T-helper 2 cell treated with Interferon-gamma antibody and Interleukin-4, amounts not matched to agents 5 μg/mL and 100 μg/mL, for 36 hours (primary cell): ENCODE measurements around the gene LAMA2.

Source experiments
- DNase-seq: peaks from one replicate; pipeline ENCODE4 v3.0.0; 2021; ENCODE audit warnings: low spot score
- H3K27ac Mint-ChIP-seq: one replicate; pipeline ENCODE4 v1.8.0; 2021; ENCODE audit warnings: mild to moderate bottlenecking, mixed read lengths
- H3K27me3 Mint-ChIP-seq: one replicate; pipeline ENCODE4 v1.8.0; 2021; ENCODE audit warnings: low read depth, mixed read lengths
- H3K36me3 Mint-ChIP-seq: one replicate; pipeline ENCODE4 v1.8.0; 2021; ENCODE audit warnings: low read depth, mixed read lengths
- H3K4me1 Mint-ChIP-seq: one replicate; pipeline ENCODE4 v1.8.0; 2021; ENCODE audit warnings: low read depth, mixed read lengths
- H3K4me3 Mint-ChIP-seq: one replicate; pipeline ENCODE4 v1.8.0; 2022; ENCODE audit warnings: mild to moderate bottlenecking, moderate library complexity, mixed read lengths
- H3K9me3 Mint-ChIP-seq: one replicate; pipeline ENCODE4 v1.8.0; 2021; ENCODE audit warnings: mixed read lengths

LAMA2 gene

GRCh38 chr6:129007701-129008373 lies 124.9 kb downstream of the LAMA2 start:
- Mint-ChIP-seq H3K9me3 (no peaks in the 10 kb centered on the region), H3K4me1 (no peaks in the 10 kb centered on the region), H3K36me3 (no peaks in the 10 kb centered on the region), H3K4me3 (no peak overlapping the region), H3K27ac (no peak overlapping the region), H3K27me3 (no peaks in the 10 kb centered on the region)
- no peak for DNase-seq

DNA sequence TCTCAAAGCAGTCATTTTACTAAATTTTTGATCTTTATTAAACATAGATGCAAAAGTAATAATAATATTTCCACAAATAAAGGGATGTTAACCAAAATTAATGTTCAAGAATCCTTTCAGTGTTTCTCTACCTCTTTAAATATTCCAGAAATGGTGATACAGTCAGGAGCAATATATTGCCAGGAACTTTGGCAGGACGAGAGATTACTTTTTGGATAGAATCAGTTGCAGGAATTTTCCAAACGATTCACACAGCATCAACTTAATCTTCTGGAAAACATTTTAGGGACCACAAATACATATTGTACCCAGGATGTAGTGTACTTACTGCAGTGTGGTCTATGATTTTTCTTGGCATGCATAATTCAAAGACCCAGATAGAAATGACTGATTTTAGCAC lies 125.7 kb downstream of the LAMA2 start:
- Mint-ChIP-seq H3K36me3 (no peaks in the 10 kb centered on the region), H3K4me3 (no peak overlapping the region), H3K4me1 (no peaks in the 10 kb centered on the region), H3K9me3 (no peaks in the 10 kb centered on the region), H3K27ac (no peak overlapping the region), H3K27me3 (no peaks in the 10 kb centered on the region)
- no peak for DNase-seq

DNA sequence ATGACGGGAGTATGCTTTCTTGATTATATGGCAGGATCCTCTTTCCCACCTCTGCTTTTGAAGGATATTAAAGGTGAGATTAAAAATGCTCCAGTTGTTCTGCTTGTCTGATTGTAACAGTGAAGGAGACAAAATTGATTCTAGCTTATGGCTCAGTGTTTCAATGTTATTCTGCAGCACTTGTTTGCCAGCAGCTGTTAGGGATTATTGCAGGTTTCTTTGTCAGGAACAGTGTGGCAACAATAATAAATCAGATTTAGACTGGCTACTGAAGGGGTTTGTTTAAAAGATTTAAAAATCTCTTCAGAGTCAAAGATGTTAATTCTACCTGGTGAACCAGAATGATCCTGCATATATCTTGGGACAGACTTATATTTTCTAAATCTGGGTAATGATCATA lies 126.9 kb downstream of the LAMA2 start:
- Mint-ChIP-seq H3K9me3 (no peaks in the 10 kb centered on the region), H3K4me3 (no peak overlapping the region), H3K27ac (no peak overlapping the region), H3K27me3 (no peaks in the 10 kb centered on the region), H3K4me1 (no peaks in the 10 kb centered on the region), H3K36me3 (no peaks in the 10 kb centered on the region)
- no peak for DNase-seq

- no peak for DNase-seq
- Mint-ChIP-seq H3K9me3 (no peaks in the 10 kb centered on the region), H3K4me3 (no peak overlapping the region), H3K27ac (no peak overlapping the region), H3K4me1 (no peaks in the 10 kb centered on the region), H3K36me3 (no peaks in the 10 kb centered on the region), H3K27me3 (no peaks in the 10 kb centered on the region)
These were observed 131.4 kb downstream of the LAMA2 start for GRCh38 chr6:129014302-129014701.

DNA sequence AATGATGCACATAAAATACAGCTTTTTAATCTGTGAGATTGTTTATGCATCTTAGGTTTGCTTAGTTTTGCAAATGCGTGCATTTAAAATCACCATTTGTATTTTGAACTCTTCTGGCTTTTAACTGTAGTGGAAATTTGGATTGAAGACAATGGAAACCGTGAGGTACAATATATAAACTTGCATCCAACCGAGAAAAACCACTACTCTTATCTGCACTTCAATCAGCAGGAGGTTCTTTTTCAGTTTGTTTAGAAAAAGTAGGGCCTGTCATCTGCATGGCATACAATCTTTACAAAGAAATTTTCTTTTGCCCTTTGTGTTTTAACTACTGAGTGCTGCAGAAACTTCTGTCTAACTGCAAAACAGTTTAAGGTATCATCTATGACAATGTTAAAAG lies 132.8 kb downstream of the LAMA2 start:
- Mint-ChIP-seq H3K36me3 (no peaks in the 10 kb centered on the region), H3K9me3 (no peaks in the 10 kb centered on the region), H3K27ac (no peak overlapping the region), H3K4me1 (no peaks in the 10 kb centered on the region), H3K4me3 (no peak overlapping the region), H3K27me3 (no peaks in the 10 kb centered on the region)
- DNase-seq: no peak

DNA sequence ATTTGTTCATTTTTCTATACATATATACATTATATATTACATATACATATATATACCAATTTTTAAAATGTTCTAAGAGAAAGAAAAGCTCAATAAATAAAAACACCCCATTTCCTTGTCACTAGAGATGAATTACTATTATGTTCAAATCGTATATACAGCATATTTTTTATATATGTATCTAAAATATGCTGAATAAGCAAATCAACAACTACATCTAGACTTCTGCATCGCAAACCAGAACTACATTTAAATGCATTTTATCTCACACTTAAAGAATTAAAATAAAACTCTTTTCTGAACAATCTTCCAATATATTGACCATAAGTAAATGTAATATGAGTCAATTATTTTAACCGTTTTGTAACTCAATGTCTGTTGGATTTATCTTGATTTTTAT lies 133.9 kb downstream of the LAMA2 start:
- Mint-ChIP-seq H3K9me3 (no peaks in the 10 kb centered on the region), H3K4me1 (no peaks in the 10 kb centered on the region), H3K27me3 (no peaks in the 10 kb centered on the region), H3K27ac (no peak overlapping the region), H3K36me3 (no peaks in the 10 kb centered on the region), H3K4me3 (no peak overlapping the region)
- DNase-seq: no peak

DNA sequence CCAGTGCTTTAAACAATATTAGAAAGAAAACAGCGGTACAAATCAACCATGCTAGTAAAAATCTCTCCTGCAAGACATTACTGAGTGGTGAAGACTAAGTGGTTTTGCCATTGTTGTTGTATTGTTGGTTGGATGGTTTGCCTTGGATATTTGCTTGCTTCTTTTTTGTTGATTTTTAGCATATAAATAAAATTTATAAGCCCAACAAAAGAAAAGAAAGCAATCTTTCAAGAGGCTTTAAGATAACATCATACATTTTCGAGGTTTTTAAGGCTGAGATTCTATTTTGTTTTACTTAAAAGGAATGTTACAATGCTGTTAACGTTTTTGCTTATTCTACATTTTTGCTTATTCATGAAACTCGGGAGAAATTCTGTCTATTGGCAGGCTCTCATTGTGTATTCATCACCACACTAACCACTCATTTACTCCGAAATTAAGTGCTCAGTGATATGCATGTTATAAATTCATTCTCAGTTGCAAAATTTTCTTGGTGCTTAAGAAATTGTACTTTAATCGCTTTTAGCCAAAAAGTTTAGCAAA lies 139.1 kb downstream of the LAMA2 start:
- no peak overlapping the region for H3K4me3 Mint-ChIP-seq
- H3K9me3 Mint-ChIP-seq: no peaks in the 10 kb centered on the region
- no peaks in the 10 kb centered on the region for H3K4me1 Mint-ChIP-seq
- H3K27ac Mint-ChIP-seq: no peak overlapping the region
- DNase-seq: no peak
- no peaks in the 10 kb centered on the region for H3K27me3 Mint-ChIP-seq
- H3K36me3 Mint-ChIP-seq: no peaks in the 10 kb centered on the region

GRCh38 chr6:129026601-129027000 lies 143.7 kb downstream of the LAMA2 start:
- Mint-ChIP-seq H3K4me1 (no peaks in the 10 kb centered on the region), H3K36me3 (no peaks in the 10 kb centered on the region), H3K27me3 (no peaks in the 10 kb centered on the region)

GRCh38 chr6:129029778-129030177 lies 146.8 kb downstream of the LAMA2 start:
- no peaks in the 10 kb centered on the region for H3K9me3 Mint-ChIP-seq
- no peak overlapping the region for H3K27ac Mint-ChIP-seq
- DNase-seq: no peak
- no peaks in the 10 kb centered on the region for H3K27me3 Mint-ChIP-seq
- H3K4me3 Mint-ChIP-seq: no peak overlapping the region
- H3K36me3 Mint-ChIP-seq: no peaks in the 10 kb centered on the region
- no peaks in the 10 kb centered on the region for H3K4me1 Mint-ChIP-seq

More at GRCh38 chr6:129026601-129027000, 143.7 kb downstream of the LAMA2 start:
- Mint-ChIP-seq H3K4me3 (no peak overlapping the region), H3K9me3 (no peaks in the 10 kb centered on the region), H3K27ac (no peak overlapping the region)
- DNase-seq: no peak

DNA sequence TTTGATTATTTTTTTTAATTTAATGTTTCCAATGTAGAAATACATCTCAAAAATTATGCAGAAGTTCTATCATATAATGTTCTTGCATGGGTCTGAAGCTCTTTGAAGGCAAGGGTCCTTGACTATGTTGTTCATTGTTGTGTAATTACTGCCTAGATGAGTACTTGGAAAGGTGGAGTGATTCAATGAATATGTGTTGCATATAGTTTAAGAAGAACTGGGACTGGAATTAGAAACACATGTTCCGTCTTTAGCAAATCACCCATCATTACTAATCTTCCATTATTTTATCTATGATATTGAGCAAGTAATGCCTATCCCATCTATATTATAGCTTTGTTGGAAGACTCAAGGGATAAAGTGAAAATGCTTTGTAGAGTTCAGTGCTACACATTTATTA lies 147.3 kb downstream of the LAMA2 start:
- Mint-ChIP-seq H3K27me3 (no peaks in the 10 kb centered on the region), H3K9me3 (no peaks in the 10 kb centered on the region), H3K4me1 (no peaks in the 10 kb centered on the region), H3K27ac (no peak overlapping the region), H3K36me3 (no peaks in the 10 kb centered on the region), H3K4me3 (no peak overlapping the region)
- DNase-seq: no peak

DNA sequence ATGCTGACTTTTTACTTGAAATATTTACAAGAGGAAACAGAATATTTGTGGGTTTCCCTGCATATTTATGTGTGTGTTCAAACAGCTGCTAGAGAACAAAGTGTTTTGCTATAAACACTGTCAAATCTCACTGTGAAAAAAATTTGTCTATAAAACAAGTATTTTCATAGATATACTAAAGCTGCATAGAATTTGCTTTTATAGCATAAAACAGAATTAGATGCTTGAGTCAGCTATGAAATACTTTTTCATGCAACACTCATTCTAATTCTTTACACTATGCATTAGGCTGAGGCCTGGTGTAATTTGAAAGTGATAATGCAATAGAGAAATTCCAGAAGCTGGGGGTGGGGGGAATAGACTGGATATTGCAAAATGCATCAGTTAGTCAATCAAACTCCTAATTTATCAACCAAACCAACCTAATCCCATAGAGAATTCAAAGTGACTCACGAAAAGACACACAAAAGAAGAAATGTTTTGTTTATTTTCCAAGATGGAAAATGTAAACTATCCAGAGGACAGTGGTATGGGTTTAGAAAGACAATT lies 148.2 kb downstream of the LAMA2 start:
- Mint-ChIP-seq H3K4me3 (no peak overlapping the region), H3K9me3 (no peaks in the 10 kb centered on the region), H3K27me3 (no peaks in the 10 kb centered on the region), H3K4me1 (no peaks in the 10 kb centered on the region), H3K27ac (no peak overlapping the region), H3K36me3 (no peaks in the 10 kb centered on the region)
- DNase-seq: no peak

- Mint-ChIP-seq H3K4me3 (no peak overlapping the region), H3K9me3 (no peaks in the 10 kb centered on the region), H3K4me1 (no peaks in the 10 kb centered on the region), H3K27me3 (no peaks in the 10 kb centered on the region), H3K36me3 (no peaks in the 10 kb centered on the region), H3K27ac (no peak overlapping the region)
- no peak for DNase-seq
These were observed 149.7 kb downstream of the LAMA2 start for GRCh38 chr6:129032602-129033001.

DNA sequence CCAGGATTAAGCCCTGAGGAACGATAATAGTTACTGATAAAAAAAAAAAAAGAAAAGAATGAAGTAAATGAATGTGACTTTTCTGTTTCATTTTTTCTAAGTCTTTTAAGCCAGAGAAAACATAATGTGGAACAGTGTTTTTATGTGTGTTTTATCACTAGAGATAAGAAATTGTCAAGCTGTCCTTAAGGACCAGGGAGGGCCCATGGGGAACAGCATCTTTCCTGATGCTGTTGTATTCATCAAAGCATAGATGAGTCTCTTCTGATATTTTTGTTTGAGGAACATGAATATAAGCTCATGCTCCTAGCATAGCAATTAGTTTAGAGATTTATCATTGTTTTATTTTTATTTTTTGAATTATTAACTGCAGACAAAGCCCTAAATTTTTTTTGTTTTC lies 150.2 kb downstream of the LAMA2 start:
- no peaks in the 10 kb centered on the region for H3K36me3 Mint-ChIP-seq
- H3K4me3 Mint-ChIP-seq: no peak overlapping the region
- no peak for DNase-seq
- no peaks in the 10 kb centered on the region for H3K27me3 Mint-ChIP-seq
- H3K27ac Mint-ChIP-seq: no peak overlapping the region
- H3K9me3 Mint-ChIP-seq: no peaks in the 10 kb centered on the region
- H3K4me1 Mint-ChIP-seq: no peaks in the 10 kb centered on the region

DNA sequence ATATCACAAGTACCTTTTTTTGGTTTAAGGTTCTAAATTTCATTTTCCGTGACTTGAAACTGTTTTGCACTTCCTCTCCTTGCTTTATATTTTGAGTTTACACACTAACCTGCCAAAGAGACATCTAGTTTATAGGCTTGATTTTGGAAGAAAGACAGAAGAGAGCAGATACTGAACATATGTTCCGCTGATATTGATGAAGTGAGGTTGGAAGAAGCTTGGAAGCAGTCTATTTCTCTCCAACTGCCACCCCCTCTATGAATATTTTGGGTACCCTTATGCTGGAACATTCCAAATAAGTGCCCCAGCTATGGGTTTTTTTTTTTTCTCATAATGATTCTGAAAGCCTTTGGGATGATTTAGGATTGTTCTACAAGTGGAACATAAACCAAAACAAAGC lies 150.6 kb downstream of the LAMA2 start:
- H3K4me3 Mint-ChIP-seq: no peak overlapping the region
- no peaks in the 10 kb centered on the region for H3K27me3 Mint-ChIP-seq
- DNase-seq: no peak
- no peak overlapping the region for H3K27ac Mint-ChIP-seq
- no peaks in the 10 kb centered on the region for H3K36me3 Mint-ChIP-seq
- no peaks in the 10 kb centered on the region for H3K4me1 Mint-ChIP-seq
- no peaks in the 10 kb centered on the region for H3K9me3 Mint-ChIP-seq

DNA sequence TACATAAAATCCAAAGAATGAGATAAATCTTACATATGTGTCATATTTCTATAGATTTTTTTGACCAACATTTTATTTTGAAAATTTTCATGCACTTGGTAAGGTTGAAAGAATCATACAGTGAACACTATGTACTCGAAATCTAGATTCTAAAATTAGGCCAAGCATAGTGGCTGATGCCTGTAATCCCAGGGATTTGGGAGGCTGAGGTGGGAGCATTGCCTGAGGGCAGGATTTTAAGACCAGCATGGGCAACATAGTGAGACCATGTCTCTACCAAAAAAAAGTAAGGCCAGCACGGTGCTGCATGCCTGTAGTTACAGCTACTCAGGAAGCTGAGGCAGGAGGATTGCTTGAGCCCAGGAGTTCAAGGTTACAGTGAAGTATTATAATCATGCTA lies 158.6 kb downstream of the LAMA2 start:
- DNase-seq: no peak
- Mint-ChIP-seq H3K4me3 (no peak overlapping the region), H3K4me1 (no peaks in the 10 kb centered on the region), H3K27ac (no peak overlapping the region), H3K36me3 (no peaks in the 10 kb centered on the region), H3K9me3 (no peaks in the 10 kb centered on the region), H3K27me3 (no peaks in the 10 kb centered on the region)
